Panc1 (cell line): ENCODE results near the gene BBS7.

Experiments
- CTCF ChIP-seq: fragments of 450-650 bp; IDR thresholded peaks from 2 replicates; pipeline ENCODE4 v1.5.1; 2017; ENCODE audit warnings: mild to moderate bottlenecking
- POLR2AphosphoS5 ChIP-seq: IDR thresholded peaks from 2 replicates; pipeline ENCODE4 v1.6.1; 2012; ENCODE audit warnings: mild to moderate bottlenecking, low read depth, low read length, moderate library complexity
- REST ChIP-seq, 2 experiments: IDR thresholded peaks; 2 replicates each; pipeline ENCODE4 v1.6.1; 2011 to 2012; ENCODE audit warnings: low read depth in 2 of 2, control low read depth in 1 of 2, low read length in 1 of 2, mild to moderate bottlenecking in 1 of 2, moderate library complexity in 1 of 2; ENCODE audit not compliant: insufficient read depth in 1 of 2
- SIN3A ChIP-seq: IDR thresholded peaks from 2 replicates; pipeline ENCODE4 v1.6.1; 2012; ENCODE audit warnings: low read depth, mild to moderate bottlenecking, low read length, moderate library complexity, borderline replicate concordance; ENCODE audit not compliant: insufficient read depth
- TCF7L2 ChIP-seq: IDR thresholded peaks from 2 replicates; pipeline ENCODE4 v1.6.1; 2011; ENCODE audit warnings: mild to moderate bottlenecking, low read depth, low read length, inconsistent platforms

GRCh38 chr4:121888134-121888533 is 17.9 kb upstream of the BBS7 start:
- no peak for TF ChIP-seq CTCF
- no peak for TF ChIP-seq POLR2AphosphoS5
- no peak for TF ChIP-seq REST (IDR thresholded peaks at IDR 0.05; ENCODE audit: insufficient read depth in 1 of 2, low read depth in 2 of 2, low read length in 1 of 2)
- TF ChIP-seq TCF7L2: no peak
- TF ChIP-seq SIN3A: no peak
